Measurements from ENCODE around the gene PDIA2. TPM values are rescaled to one million over a fixed set of nuclear protein-coding genes. Genes with fewer than 3 reads are reported as not detected.

PDIA2 gene
- total RNA-seq, 2 donors from 2014 or later: 0.52 to 5.4 TPM

DNA sequence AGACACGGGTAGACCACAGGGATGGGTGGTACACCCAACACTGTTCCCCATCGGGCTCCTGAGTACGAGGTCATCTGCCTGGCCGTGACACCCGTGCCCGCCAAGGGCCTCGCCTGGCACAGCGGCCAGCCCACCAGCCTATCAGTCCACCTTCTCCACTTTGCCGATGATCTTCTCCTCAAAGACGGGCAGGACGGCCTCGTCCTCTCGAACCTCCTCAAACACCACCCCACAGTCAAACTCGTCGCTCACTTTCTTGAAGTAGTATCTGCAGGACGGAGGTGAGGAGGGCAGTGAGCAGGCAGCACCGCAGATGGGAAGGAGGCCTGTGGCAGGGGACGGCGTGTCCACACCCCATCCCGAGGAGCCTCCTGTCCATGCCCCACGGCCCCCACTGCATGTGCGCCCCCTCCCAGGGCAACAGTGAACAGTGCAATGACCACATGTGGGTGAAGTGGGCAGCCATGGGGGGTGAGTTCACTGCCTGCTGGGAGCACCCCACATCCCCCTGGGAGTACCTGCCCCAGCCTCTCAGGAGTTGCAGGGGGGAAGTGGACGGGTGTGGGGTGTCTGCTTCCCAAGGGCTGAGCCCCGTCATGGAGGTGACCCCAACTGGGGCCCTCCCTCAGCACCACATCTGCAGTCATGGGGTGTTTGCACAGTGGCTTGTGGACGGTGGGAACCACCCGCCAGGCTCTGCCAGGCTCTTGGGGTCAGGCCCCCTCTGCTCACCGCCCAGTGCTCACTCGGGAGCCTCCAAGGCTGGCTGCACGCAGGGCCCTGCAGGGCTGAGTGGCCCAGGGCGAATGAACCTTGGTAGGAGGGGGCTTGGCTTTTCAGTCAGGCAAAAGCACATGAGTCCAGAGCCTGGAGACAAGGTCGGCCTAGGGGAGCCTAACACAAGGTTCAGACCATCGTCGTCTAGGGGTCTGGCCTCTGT is 5.3 kb downstream of the PDIA2 start:
- no peak overlapping the region for H3K4me3 ChIP-seq
- H3K27me3 ChIP-seq: no peaks in the 10 kb centered on the region
- H3K27ac ChIP-seq: no peak overlapping the region
- H3K4me1 ChIP-seq: no peaks in the 10 kb centered on the region
- peaks cover 38% of the 10 kb centered on the region for H3K36me3 ChIP-seq
- TF ChIP-seq, protein P1, sequence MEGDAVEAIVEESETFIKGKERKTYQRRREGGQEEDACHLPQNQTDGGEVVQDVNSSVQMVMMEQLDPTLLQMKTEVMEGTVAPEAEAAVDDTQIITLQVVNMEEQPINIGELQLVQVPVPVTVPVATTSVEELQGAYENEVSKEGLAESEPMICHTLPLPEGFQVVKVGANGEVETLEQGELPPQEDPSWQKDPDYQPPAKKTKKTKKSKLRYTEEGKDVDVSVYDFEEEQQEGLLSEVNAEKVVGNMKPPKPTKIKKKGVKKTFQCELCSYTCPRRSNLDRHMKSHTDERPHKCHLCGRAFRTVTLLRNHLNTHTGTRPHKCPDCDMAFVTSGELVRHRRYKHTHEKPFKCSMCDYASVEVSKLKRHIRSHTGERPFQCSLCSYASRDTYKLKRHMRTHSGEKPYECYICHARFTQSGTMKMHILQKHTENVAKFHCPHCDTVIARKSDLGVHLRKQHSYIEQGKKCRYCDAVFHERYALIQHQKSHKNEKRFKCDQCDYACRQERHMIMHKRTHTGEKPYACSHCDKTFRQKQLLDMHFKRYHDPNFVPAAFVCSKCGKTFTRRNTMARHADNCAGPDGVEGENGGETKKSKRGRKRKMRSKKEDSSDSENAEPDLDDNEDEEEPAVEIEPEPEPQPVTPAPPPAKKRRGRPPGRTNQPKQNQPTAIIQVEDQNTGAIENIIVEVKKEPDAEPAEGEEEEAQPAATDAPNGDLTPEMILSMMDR (IDR thresholded peaks at IDR 0.05): no peak
- no peaks in the 10 kb centered on the region for H3K9me3 ChIP-seq
- no peak for DNase-seq (ENCODE audit: low spot score)

DNA sequence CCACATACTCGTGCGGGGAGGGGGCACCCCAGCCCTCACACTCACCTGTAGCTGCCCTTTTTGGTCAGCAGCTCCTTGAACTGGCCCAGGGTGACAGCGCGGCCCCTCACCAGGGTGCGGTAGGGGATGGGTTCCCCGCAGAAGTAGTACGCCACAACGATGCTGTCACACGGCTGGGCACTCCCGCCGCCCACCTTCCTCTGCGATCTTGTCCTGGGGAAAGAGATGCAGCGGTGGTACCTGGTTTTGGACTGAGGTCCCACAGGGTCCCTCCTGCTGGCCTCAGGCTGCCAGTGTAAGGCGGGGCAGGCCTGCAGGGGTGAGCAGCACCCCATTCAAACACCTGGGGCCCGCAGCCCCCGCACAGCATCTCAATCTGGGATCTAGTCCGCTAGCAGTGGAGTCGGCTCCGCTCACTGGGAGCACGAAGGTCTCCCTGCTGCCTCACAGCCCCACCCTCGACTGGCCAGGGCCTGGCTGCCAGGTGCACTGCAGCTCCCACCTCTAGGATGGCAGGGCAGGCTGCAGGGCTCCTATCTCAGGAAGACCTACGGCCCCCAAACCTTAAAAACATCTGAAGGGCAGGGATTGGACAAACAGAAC is 6.5 kb downstream of the PDIA2 start:
- Histone ChIP-seq H3K4me3 (no peak overlapping the region), H3K27ac (no peak overlapping the region), H3K4me1 (no peaks in the 10 kb centered on the region), H3K9me3 (no peaks in the 10 kb centered on the region), H3K27me3 (no peaks in the 10 kb centered on the region), H3K36me3 (peaks cover 38% of the 10 kb centered on the region)
- TF ChIP-seq, protein P1 (IDR thresholded peaks at IDR 0.05): no peak
- DNase-seq (ENCODE audit: low spot score): no peak

DNA sequence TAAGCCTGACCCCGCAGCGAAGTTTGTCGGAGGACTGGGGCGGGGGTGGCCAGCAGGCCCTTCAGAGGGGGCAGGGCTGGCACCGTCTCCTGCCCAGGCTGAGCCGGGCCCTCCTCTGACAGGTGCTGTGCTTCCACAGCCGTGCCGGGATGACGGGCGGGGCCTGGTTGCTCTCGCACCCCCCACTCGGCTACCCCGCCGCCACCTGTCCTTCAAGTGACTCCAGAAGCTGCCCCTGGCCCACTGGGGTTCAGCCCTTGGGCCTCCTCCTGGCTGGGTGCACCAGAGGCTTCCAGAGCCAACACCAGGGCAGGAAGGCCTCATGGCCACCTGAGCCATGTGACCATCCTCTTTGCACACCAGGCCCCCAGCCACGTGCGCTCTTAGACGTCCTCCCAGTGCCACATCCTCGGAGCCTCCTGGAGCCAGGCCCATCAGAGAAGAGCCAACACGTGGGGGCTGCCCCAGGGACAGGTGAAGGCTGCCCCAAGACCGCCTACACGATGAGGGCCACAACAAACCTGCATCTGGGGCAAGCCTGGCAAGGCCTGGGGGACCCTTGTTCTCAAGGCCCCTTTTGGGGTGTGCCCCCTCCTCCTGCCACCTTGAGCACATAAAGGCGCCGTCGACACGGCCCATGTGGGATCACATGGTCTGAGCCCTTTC is 7.2 kb downstream of the PDIA2 start:
- Histone ChIP-seq H3K4me3 (no peak overlapping the region), H3K27ac (no peak overlapping the region), H3K36me3 (peaks cover 38% of the 10 kb centered on the region), H3K9me3 (no peaks in the 10 kb centered on the region), H3K27me3 (no peaks in the 10 kb centered on the region), H3K4me1 (no peaks in the 10 kb centered on the region)
- DNase-seq (ENCODE audit: low spot score): no peak
- TF ChIP-seq, protein P1 (IDR thresholded peaks at IDR 0.05): no peak

DNA sequence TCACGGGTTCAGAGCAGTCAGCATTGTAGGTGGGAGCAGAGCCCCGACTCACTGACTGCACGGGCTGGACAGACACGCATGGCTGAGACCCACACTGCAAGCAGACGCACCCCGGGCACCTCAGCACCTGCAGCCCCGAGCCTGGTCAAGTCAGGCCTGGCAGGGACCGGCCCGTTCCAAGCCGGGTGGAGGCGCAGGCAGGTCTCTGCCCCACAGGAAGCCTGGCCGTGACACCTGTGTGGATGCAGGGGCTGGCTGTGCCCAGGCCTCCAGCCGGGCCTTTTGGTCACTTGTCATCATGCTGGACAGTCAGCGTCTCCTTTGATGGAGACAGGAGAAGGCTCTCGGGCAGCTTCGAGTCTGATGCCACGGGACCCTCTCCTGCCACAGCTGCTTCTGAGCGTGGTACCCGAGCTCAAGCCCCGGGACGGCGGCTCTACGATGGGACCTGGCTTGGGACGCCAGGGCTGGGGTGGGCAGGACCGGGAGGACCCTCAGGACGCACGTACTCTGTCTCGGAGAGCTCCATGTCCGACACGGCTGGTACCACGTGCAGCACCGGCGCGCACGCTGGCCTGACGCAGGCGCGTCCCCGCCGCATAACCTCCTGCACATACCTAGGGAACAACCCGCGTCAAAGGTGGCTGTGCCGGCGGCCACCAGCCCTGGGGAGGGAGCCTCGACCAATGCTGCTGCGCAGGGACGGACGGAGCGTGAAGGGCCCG is 7.9 kb downstream of the PDIA2 start:
- peaks cover 38% of the 10 kb centered on the region for H3K36me3 ChIP-seq
- no peak overlapping the region for H3K4me3 ChIP-seq
- H3K27ac ChIP-seq: no peak overlapping the region
- H3K4me1 ChIP-seq: no peaks in the 10 kb centered on the region
- TF ChIP-seq, protein P1 (IDR thresholded peaks at IDR 0.05): no peak
- no peaks in the 10 kb centered on the region for H3K27me3 ChIP-seq
- H3K9me3 ChIP-seq: no peaks in the 10 kb centered on the region
- no peak for DNase-seq (ENCODE audit: low spot score)

DNA sequence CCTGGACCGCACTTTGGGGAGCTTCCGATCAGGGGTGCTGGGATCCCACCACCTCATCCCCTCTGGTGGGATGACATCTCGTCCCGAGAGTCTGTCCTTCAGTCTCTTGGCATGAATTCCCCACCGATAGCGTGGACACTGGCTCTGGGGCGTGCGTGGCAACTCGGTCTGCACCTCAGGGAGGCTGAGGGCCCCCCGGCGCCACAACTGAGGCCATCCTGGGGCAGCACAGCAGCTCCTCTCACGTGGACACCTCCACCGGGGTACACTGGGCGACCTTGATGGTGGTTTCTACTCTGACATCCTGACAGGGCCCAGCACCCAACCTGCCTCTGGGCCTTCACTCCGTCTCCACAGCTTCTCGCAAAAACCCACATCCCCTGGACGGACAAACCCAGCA is 8.6 kb downstream of the PDIA2 start:
- peaks cover 40% of the 10 kb centered on the region for H3K36me3 ChIP-seq
- no peak for DNase-seq (ENCODE audit: low spot score)
- no peaks in the 10 kb centered on the region for H3K27me3 ChIP-seq
- no peak overlapping the region for H3K27ac ChIP-seq
- TF ChIP-seq, protein P1 (IDR thresholded peaks at IDR 0.05): no peak
- no peaks in the 10 kb centered on the region for H3K9me3 ChIP-seq
- H3K4me3 ChIP-seq: no peak overlapping the region
- H3K4me1 ChIP-seq: no peaks in the 10 kb centered on the region

All from right atrium auricular region (tissue), 2 donors.